A549 (cell line): ENCODE measurements around the gene IL10.

ENCODE experiments used
- E2F6 ChIP-seq: IDR thresholded peaks from 2 replicates; pipeline ENCODE4 v1.6.1; 2012; ENCODE audit warnings: low read depth, borderline replicate concordance
- ESRRA ChIP-seq: fragments of 150-350 bp; IDR thresholded peaks from 2 replicates; pipeline ENCODE4 v1.6.1; 2014; ENCODE audit warnings: mild to moderate bottlenecking, low read length, borderline replicate concordance
- HEYL ChIP-seq: fragments of 250-450 bp; sonication (Bioruptor Pico); IDR thresholded peaks from 2 replicates; pipeline ENCODE4 v1.8.0; 2021; ENCODE audit warnings: mild to moderate bottlenecking, moderate library complexity
- MAFK ChIP-seq: fragments of 450-650 bp; IDR thresholded peaks from 2 replicates; pipeline ENCODE4 v1.6.1; 2014; ENCODE audit not compliant: partially characterized antibody
- POLR2A ChIP-seq: IDR thresholded peaks from 2 replicates; pipeline ENCODE4 v1.6.1; 2012; ENCODE audit warnings: mild to moderate bottlenecking, low read length
- TF ChIP-seq, protein P1 (sequence below): fragments of >200 bp; sonication (Bioruptor Twin); formaldehyde crosslinking; IDR thresholded peaks from 3 replicates; pipeline ENCODE4 v1.5.1; 2016

GRCh38 chr1:206722751-206723461 is 49.4 kb downstream of the IL10 start:
- TF ChIP-seq ESRRA (no peak), MAFK (no peak), E2F6 (no peak), POLR2A (no peak), HEYL (CRISPR knock-in tag) (no peak)
- TF ChIP-seq, protein P1, sequence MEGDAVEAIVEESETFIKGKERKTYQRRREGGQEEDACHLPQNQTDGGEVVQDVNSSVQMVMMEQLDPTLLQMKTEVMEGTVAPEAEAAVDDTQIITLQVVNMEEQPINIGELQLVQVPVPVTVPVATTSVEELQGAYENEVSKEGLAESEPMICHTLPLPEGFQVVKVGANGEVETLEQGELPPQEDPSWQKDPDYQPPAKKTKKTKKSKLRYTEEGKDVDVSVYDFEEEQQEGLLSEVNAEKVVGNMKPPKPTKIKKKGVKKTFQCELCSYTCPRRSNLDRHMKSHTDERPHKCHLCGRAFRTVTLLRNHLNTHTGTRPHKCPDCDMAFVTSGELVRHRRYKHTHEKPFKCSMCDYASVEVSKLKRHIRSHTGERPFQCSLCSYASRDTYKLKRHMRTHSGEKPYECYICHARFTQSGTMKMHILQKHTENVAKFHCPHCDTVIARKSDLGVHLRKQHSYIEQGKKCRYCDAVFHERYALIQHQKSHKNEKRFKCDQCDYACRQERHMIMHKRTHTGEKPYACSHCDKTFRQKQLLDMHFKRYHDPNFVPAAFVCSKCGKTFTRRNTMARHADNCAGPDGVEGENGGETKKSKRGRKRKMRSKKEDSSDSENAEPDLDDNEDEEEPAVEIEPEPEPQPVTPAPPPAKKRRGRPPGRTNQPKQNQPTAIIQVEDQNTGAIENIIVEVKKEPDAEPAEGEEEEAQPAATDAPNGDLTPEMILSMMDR, result no peak
